Umbilical cord (tissue), 2 donors: Measurements from ENCODE around the gene UCP2. TPM values are rescaled to one million over a fixed set of nuclear protein-coding genes. Genes with fewer than 3 reads are reported as not detected.
"Not testable (repeated sequence)": the region's sequence is repeated elsewhere in the genome, so short reads cannot be mapped to it uniquely, and the experiment has no call there.

Experiments
- DNase-seq: peaks from one replicate; pipeline ENCODE4 v3.0.0-alpha.2; 2015; ENCODE audit warnings: low spot score
- total RNA-seq: library from RNA; depleted of rRNA; stranded (reverse); fragments of >200 nt; gene quantifications from one replicate; pipeline ENCODE4 v1.2.3, GENCODE V29; 2014; ENCODE audit warnings: low replicate concordance; ENCODE audit not compliant: insufficient read depth

Gene UCP2
- total RNA-seq, 1 donor from 2014 or later: 3.1 TPM

DNA sequence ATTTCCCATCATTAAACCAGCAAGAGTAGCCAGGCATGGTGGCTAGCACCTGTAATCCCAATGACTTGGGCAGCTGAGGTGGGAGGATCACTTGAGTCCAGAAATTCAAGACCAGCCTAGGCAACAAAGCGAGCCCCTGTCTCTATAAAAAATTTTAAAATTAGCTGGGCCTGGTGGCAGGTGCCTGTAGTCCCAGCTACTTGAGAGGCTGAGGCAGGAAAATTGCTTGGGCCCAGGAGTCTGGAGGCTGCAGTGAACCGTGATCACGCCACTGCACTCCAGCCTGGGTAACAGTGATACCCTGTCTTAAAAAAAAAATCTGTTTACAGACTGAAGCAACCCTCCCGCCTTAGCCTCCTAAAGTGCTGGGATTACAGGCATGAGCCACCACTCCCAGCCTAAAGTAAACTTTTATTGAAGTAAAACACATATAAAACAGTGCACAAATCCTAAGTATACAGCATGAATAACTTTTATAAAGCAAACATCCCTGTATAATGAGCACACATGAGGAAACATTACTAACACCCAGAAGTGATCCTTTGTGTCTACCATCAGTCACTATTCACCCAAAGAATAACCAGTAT, 13.6 kb upstream of the UCP2 start:
- no peak for DNase-seq

- DNase-seq: no peak
These were observed 13.1 kb upstream of the UCP2 start for GRCh38 chr11:73995731-73996130.

DNA sequence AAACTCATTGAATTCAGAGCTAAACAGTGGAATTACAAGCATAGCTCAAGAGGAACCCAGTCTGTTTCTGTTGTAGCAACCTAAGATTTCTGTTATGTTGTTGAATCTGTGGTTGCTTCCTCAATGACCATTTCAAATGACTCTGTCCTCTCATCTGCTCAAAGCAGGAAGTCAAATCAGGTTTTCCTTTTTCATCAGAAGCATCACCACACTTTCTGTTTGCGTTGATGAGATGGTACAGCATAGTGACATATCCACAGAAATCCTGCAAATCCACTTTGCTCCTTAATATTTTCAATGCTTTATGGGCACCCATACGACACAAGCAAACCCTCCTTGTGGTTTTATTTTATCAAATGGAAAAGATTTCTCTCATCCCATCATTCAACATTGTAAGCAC, 12.6 kb upstream of the UCP2 start:
- DNase-seq: no peak

DNA sequence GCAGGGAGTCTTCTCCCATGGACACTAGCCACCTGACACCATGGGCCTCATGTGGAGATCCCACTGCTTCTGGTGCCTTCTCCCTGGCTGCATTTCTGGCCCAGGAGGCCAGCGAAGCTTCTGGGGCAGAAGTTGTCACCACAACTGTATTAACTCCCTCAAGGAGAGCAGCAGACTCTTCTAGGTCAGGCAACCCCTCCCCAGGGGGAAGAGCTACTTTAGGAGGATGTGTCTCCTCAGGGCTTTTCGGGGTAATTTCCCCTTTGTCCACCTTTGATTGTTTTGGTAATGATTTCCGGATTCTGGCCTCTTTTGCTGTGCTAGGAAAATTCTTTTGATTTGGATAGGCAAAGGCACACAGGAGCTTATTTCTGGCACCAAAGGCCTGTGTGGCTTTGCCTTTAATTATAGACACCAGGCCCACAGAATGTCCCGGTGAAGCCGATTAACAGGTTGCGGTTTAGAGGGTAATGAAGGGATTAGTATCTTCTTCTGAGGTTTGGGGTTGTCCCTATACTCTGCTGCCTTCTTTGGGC, 8.9 kb upstream of the UCP2 start:
- DNase-seq: no peak

DNA sequence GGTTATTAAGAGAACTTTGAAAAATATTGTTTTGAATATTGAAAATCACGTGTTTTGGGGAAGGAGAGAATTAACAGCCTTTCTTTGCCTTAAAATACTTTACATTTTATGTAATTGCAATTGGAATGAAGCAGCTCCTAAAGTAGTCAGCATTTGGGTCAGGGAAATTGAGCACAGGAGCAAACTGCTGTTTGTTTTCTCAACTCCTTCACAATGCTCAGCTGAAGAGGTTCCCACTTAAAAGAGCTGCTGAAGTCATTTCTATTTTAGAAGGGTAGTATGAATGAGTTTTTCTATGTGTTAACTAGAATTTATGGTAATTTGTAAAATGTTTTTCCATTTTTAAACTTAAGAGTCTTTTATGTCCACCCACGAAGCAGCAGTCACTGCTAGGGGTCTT, 8.1 kb upstream of the UCP2 start:
- DNase-seq: no peak

GRCh38 chr11:73989156-73989555, 6.5 kb upstream of the UCP2 start:
- DNase-seq: no peak

DNA sequence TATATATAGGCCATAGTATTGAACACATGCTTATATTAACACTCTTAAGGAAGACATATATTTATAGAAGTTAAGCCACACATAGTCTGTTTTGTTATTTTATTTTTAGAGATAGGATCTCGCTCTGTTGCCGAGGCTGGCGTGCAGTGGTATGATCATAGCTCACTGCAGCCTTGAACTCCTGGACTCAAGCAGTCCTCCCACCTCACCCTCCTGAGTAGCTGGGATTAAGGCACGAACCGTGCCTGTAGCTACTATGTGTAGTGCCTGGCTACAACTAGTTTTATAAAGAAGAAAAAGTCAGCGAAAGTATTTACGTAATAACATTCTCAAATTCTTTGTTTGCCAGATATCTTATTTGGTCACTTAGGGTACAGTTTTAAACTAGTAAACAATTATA, 5.6 kb upstream of the UCP2 start:
- no peak for DNase-seq

- DNase-seq: not testable (repeated sequence)
These were observed 3.0 kb upstream of the UCP2 start for GRCh38 chr11:73985661-73986060.

- DNase-seq: no peak
These were observed 1.3 kb upstream of the UCP2 start for GRCh38 chr11:73983741-73984538.

DNA sequence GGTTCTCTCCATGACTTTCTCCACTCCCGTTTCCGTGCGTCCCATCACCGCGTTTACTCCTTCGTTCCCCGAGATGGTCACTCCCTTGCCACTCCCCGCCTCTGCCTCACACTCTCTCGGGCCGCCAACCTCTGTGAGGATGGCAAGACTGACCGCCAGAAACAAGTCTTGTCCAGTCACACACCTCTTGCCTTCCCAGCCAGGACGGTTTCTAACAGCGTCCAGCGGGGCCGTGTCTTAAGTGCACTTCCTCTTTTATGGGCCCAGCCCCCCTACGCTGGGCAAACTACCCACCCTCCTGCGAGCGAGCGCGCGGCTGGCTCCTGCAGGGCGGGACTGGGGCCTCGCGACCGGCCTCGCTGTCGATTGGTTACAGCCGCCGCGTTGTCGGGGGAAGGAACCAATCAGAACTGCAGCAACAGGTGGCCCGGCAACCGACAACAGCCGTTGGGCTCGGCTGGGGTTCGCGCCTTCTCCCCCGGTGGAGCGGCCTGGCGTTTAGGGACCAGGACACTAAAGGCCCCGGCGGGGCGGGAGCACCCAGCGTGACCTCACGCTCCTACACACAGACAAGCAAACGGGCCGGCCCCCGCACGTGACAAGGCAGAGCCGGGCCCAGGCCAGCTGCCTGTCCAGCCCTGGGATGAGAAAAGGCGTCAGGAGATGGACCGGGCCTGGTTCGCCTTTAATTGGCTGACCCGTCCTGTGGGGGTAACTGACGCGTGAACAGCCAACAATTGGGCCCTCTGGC, 522 bp upstream of the UCP2 start:
- peak; percentile 95 for DNase-seq

DNA sequence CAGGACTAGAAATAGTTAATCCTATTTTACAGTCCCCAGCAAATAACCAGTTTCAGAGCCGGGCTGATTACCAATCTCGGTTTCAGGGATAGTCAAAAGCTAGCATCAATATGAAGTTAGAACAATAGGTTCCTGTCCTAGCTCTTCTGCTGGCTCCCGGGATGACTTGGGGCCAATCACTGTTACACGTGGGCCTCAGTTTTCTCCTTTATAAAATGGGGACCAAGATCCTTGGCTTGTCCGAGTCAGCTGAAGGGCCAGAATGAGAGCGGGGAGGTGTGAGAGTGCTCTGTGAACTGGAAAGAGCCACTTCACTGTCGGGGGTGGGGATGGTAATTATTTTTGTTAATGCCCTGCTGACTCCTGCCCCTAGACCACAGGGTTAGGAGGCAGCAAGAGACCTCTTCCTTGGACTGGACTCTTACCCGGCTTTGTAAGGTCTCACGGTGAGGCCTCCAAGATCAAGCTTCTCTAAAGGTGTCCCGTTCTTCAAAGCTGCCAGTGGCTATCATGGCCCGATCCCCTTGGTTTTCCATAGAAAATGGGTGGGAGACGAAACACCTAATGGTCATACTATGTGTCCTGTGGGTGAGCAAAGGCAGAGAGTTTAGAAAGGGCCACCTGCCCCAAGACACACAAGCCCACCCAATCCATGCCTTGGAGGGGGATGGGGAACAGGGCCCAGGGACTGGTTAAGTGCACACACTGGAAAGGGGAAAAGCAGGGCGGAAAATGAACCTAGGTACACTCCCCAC, 1.4 kb downstream of the UCP2 start:
- DNase-seq: no peak

DNA sequence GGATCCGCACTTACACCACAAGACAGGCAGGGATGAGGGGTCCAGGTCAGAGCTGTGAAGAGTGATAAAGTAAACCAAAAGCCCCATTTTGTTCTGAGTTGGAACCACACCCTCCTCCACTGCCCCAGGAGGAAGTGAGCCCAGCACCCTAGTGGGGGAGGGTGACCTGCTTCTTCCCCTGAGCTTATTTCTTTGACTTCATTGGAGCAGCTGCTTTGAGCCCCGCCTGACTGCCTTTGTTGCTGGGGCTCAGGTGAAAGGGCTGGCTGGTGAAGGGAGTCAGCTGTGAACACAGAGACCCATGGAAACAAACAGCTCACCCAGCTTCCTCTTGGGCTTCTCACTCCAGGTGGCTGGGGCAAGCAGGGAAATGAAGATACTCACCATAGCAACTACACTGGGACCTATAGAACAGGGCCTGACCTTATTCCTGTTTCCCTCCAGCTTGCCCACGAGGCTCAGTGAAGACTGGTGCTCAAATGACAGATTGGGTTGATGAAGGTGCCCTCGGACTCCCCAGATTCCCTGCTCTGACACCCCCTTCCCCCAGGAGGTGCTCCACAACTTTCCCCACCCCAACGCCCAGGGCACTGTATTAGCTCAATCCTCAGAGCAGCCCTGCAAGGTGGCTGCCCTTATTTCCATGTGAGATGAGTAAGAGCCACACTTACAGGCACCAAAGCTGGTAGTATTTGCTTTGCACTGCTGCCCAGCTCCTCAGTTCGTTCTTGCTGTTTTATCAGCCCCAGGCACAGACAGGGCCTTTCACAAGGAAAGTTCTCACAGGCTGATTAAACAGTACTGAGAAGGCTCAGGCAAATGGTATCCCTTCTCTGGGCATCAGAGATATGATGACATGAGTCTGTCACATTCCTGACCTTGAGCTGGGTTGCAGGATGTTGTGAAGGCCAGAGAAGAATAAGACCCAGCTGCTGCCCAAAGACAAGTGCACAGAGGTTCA, 2.4 kb downstream of the UCP2 start:
- no peak for DNase-seq

- DNase-seq: no peak
These were observed 4.0 kb downstream of the UCP2 start for GRCh38 chr11:73978576-73979086.

DNA sequence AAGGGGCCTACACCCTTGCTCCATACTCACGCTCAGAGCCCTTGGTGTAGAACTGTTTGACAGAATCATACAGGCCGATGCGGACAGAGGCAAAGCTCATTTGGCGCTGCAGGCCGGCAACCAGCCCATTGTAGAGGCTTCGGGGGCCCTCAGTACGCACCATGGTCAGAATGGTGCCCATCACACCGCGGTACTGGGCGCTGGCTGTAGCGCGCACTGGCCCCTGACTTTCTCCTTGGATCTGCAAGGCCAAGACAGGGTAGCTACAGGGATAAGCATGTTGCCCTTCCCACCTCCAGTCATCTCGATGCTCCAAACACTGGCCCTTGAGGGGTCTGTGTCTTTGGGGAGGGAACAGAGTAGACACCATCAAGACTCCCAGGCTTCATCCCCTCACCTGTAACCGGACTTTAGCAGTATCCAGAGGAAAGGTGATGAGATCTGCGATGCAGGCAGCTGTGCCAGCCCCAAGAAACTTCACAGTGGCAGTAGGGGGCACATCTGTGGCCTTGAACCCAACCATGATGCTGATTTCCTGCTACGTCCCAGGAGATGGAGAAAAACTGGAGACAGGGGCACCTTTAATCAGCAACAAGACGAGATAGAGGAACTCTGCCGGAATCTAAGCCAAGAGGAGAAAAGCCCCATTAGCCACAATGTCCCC, 4.7 kb downstream of the UCP2 start:
- DNase-seq: no peak

DNA sequence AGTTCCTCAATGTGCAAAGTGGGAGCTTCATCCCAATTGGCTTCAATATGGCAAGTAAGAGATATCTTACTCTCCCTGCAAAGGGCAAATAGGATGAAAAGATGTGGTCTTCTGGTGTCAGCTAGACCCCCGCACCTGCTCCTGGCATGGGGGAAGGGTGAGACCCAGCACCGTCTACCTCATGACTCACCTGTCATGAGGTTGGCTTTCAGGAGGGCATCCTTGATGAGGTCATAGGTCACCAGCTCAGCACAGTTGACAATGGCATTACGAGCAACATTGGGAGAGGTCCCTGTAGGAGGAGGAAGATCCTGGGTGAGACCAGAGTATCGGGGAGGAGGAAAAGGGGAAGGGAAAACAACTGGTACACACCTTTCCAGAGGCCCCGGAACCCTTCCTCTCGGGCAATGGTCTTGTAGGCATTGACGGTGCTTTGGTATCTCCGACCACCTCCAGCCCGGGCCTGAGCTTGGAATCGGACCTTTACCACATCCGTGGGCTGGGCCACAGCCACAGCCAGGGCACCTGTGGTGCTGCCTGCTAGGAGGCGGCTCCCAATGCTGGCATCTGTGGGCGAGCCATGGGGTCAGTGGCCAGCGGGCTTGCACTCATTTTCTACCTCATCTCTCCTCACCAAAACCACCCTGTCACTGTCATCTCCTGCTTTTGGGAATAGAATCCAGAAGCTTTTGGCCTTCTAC, 6.0 kb downstream of the UCP2 start:
- no peak for DNase-seq

- DNase-seq: no peak
These were observed 7.2 kb downstream of the UCP2 start for GRCh38 chr11:73975479-73975757.

GRCh38 chr11:73974604-73975478, 7.8 kb downstream of the UCP2 start:
- no peak for DNase-seq
